Esophagus muscularis mucosa (tissue), 4 donors: ENCODE measurements around the gene CLIC6. TPM values are rescaled to one million over a fixed set of nuclear protein-coding genes. Genes with fewer than 3 reads are reported as not detected.

Source experiments
- DNase-seq: peaks from one replicate; pipeline ENCODE4 v3.0.0-alpha.2; 2017; ENCODE audit errors: extremely low spot score
- H3K27ac ChIP-seq, 4 donors: fragments of 200-600 bp; sonication (generic); replicated peaks in 1 of 4; 1 replicate in 3 of 4; 2 replicates in 1 of 4; pipeline ENCODE4 v1.5.1; 2016 to 2019; ENCODE audit warnings: mild to moderate bottlenecking in 1 of 4
- H3K27me3 ChIP-seq, 4 donors: fragments of 200-600 bp; sonication (generic); one replicate each; pipeline versions ENCODE4 v1.5.1 to v1.6.0; 2016 to 2019
- H3K36me3 ChIP-seq, 4 donors: fragments of 200-600 bp; sonication (generic); one replicate each; pipeline ENCODE4 v1.5.1; 2016 to 2019
- H3K4me1 ChIP-seq, 4 donors: fragments of 200-600 bp; sonication (generic); one replicate each; pipeline ENCODE4 v1.5.1; 2016 to 2019
- H3K4me3 ChIP-seq, 4 donors: fragments of 200-600 bp; sonication (generic); 1 replicate in 2 of 4; 2 replicates in 2 of 4; pipeline ENCODE4 v1.5.1; 2016 to 2019; ENCODE audit warnings: mild to moderate bottlenecking in 4 of 4, moderate library complexity in 1 of 4
- H3K9me3 ChIP-seq, 4 donors: fragments of 200-600 bp; sonication (generic); 1 replicate in 3 of 4; 2 replicates in 1 of 4; pipeline ENCODE4 v1.5.1; 2016 to 2019
- EP300 ChIP-seq: sonication (generic); formaldehyde crosslinking; IDR thresholded peaks from one replicate; pipeline ENCODE4 v1.6.1; 2017; ENCODE audit warnings: antibody characterized with exemption
- POLR2A ChIP-seq: fragments of 450-650 bp; IDR thresholded peaks from one replicate; pipeline ENCODE4 v1.6.1; 2017; ENCODE audit warnings: antibody characterized with exemption, moderate library complexity, mild to moderate bottlenecking, low read depth
- POLR2AphosphoS5 ChIP-seq, 2 donors: sonication (generic); formaldehyde crosslinking; IDR thresholded peaks; one replicate each; pipeline ENCODE4 v1.6.1; 2017; ENCODE audit warnings: antibody characterized with exemption in 2 of 2
- WGBS: methylation state at CpG from one replicate; pipeline ENCODE4 v1.1.5; 2018; 5-methylcytosine and 5-hydroxymethylcytosine counted together
- intact Hi-C: fragments of 100-400 bp; cut with DNase I; formaldehyde crosslinking; loops from one replicate; pipeline ENCODE4 v1.15.1; 2023
- total RNA-seq, 4 donors: library from RNA; depleted of rRNA; stranded (reverse); fragments of >200 nt; gene quantifications; one replicate each; pipeline versions ENCODE4 v1.1.0 to v1.2.1, GENCODE V29; 2016
- TF ChIP-seq, protein P1 (sequence below), 3 experiments: fragments of 200-600 bp in 2 of 3; fragments of 450-650 bp in 1 of 3; sonication (generic) in 2 of 3; IDR thresholded peaks; one replicate each; pipeline ENCODE4 v1.5.1; 2017 to 2019; ENCODE audit warnings: antibody characterized with exemption in 3 of 3, mild to moderate bottlenecking in 2 of 3, moderate library complexity in 1 of 3

The CLIC6 gene
- total RNA-seq, 4 donors from 2014 or later, result under 0.01 to 1.9 (median 0.39) TPM

DNA sequence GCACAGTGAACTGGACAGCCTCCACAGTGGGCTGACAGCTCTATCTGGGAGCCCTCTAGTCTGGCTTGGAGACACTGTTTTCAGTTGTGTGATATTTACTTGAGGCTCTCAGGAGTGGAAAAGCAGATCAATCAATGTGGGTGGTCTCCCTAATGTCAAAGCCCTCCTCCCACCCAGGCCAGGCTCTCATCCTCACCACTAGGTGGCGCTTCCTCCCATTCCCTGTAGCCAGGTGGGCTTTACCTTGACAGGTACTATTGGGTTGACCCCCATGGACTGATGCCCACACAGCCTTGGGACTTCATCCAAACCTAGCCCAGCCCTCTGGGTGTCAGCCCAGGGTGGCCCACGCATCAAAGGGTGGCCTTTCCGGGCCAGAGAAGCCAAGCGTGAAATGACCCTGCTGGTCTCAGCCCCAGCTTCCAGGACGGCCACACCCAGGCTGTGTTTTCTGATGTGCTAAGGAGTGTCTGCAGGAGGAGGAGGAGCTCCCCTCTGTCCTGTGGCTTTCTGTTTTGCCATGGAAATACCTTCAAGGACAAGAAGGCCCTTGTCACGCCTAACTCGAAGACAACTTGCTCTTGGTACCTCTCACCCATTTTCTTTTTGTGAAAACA is 54.0 kb downstream of the CLIC6 start:
- Histone ChIP-seq H3K4me3 (no peak overlapping the region), H3K4me1 (no peaks in the 10 kb centered on the region), H3K36me3 (no peaks in the 10 kb centered on the region), H3K27ac (no peak overlapping the region), H3K27me3 (peaks cover 0 to 23% (median 2%) of the 10 kb centered on the region in 4 donors), H3K9me3 (no peaks in the 10 kb centered on the region)
- intact Hi-C loops, result no loop called here
- WGBS, result 85% methylated on average over 5 of the region's 7 CpGs
- no peak for TF ChIP-seq EP300
- TF ChIP-seq, protein P1, sequence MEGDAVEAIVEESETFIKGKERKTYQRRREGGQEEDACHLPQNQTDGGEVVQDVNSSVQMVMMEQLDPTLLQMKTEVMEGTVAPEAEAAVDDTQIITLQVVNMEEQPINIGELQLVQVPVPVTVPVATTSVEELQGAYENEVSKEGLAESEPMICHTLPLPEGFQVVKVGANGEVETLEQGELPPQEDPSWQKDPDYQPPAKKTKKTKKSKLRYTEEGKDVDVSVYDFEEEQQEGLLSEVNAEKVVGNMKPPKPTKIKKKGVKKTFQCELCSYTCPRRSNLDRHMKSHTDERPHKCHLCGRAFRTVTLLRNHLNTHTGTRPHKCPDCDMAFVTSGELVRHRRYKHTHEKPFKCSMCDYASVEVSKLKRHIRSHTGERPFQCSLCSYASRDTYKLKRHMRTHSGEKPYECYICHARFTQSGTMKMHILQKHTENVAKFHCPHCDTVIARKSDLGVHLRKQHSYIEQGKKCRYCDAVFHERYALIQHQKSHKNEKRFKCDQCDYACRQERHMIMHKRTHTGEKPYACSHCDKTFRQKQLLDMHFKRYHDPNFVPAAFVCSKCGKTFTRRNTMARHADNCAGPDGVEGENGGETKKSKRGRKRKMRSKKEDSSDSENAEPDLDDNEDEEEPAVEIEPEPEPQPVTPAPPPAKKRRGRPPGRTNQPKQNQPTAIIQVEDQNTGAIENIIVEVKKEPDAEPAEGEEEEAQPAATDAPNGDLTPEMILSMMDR (IDR thresholded peaks at IDR 0.05), result peak in 1 of 3 experiments; percentile 22
- no peak for DNase-seq

DNA sequence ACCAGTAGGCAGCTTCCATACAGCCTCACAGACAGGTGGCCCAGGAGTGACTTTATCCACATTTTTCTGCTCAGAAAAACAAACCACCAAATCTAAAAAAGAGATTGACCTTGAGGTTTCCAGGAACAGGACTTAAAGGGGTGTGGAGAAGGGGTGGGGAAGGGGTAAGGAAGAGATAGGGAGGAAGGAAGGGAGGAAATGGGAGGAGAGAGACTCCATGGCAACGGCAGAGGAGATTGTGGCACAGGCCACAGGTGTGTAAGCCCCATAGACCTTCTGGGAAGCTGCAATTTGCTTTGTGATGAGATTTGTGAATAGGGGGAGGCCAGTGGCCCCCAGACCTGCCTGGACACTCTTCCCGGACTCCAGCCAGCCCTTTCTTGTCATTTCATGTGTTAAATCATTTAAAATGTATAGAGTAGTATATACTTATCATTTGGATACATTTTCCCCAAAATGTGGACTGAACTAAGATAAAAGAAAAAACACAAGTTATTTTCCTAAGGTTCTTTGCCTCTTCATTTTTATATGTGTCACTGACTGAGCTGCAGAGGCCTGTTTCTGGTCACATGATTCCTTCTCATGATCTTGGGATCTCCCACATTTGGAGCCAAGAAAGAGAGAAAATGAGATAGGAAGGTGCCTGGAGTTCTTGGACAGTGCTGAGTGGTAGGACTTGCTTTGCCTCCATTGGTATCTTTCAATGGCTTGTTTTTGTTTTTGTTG is 55.5 kb downstream of the CLIC6 start:
- Histone ChIP-seq H3K27ac (no peak overlapping the region), H3K9me3 (no peaks in the 10 kb centered on the region), H3K4me1 (no peaks in the 10 kb centered on the region), H3K4me3 (no peak overlapping the region), H3K36me3 (no peaks in the 10 kb centered on the region), H3K27me3 (peaks cover 0 to 23% (median 2%) of the 10 kb centered on the region in 4 donors)
- DNase-seq, result no peak
- WGBS, result 66% methylated on average over 2 of the region's 2 CpGs
- TF ChIP-seq POLR2AphosphoS5 (IDR thresholded peaks at IDR 0.05) (no peak), POLR2A (no peak), EP300 (no peak)
- TF ChIP-seq, protein P1 (IDR thresholded peaks at IDR 0.05), result no peak
- intact Hi-C loops, result no loop called here

DNA sequence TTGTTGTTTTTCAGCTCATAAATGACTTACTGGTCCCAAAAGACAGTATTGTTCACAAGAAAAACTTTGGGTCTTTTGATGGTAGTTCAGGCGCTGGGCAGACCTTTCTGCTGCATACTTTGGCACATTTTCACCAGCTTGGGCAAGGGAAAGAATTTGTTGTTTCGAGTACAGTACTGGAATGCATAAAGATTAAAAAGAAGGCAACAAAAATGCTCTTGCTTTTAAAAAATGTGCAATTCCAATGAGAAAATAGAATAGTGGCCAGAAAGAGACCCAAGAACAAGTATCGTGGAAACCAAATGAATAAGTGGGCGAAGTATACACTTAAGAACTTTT is 56.0 kb downstream of the CLIC6 start:
- no peaks in the 10 kb centered on the region for H3K4me1 ChIP-seq
- H3K36me3 ChIP-seq, result no peaks in the 10 kb centered on the region
- H3K27me3 ChIP-seq, result peaks cover 0 to 23% (median 2%) of the 10 kb centered on the region in 4 donors
- intact Hi-C loops, result no loop called here
- no peaks in the 10 kb centered on the region for H3K9me3 ChIP-seq
- 92% methylated on average over 4 of the region's 4 CpGs for WGBS
- no peak overlapping the region for H3K27ac ChIP-seq
- no peak overlapping the region for H3K4me3 ChIP-seq
- TF ChIP-seq POLR2A (no peak), POLR2AphosphoS5 (IDR thresholded peaks at IDR 0.05) (no peak), EP300 (no peak)
- TF ChIP-seq, protein P1 (IDR thresholded peaks at IDR 0.05), result no peak
- no peak for DNase-seq

DNA sequence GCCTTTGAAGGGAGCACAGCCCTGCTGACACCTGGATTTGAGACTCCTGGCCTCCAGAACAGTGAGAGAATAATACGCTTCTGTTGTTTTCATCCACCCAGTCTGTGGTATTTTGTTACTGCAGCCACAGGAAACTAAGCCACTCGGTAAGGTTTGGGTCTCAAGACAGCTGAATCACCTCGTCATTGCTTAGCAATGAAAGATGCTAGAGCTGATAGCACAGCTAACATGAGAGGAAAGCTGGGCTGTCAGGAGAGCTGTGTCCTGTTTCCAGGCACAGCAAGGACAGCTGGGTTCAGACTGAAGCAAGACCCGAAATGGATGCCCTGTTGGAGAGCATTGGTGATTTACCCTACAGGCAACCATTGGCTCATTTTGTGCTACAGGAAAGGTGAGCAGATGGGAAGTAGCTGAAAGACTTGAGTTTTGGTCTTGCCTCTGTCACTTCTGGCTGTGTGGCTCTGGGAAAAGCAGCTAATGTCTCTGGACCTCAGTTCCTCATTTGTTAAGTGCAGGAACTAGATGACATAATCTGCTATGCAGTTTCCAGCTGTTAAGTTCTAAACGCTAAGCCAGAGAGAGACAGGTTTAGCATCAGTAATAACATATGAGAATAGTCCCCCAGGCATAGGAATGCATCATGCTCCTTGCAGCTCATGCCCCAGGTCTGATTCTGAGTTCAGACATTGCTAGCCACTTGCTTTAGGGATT is 58.0 kb downstream of the CLIC6 start:
- DNase-seq, result no peak
- intact Hi-C loops, result no loop called here
- peaks cover 0 to 23% (median 2%) of the 10 kb centered on the region in 4 donors for H3K27me3 ChIP-seq
- no peaks in the 10 kb centered on the region for H3K4me1 ChIP-seq
- no peaks in the 10 kb centered on the region for H3K36me3 ChIP-seq
- no peaks in the 10 kb centered on the region for H3K9me3 ChIP-seq
- 63% methylated on average over 5 of the region's 5 CpGs for WGBS
- TF ChIP-seq POLR2A (no peak), EP300 (no peak), POLR2AphosphoS5 (IDR thresholded peaks at IDR 0.05) (no peak)
- TF ChIP-seq, protein P1 (IDR thresholded peaks at IDR 0.05), result no peak
- H3K27ac ChIP-seq, result no peak overlapping the region
- H3K4me3 ChIP-seq, result no peak overlapping the region
